HCT116 (cell line): Measurements from ENCODE around the gene ZSWIM7.
A peak's percentile ranks its signal among the peaks of the same experiment; 100 is the strongest.

ENCODE experiments used
- EGR1 ChIP-seq: IDR thresholded peaks from 2 replicates; pipeline ENCODE4 v1.6.1; 2012; ENCODE audit warnings: low read depth
- SRF ChIP-seq: IDR thresholded peaks from 2 replicates; pipeline ENCODE4 v1.6.1; 2012; ENCODE audit warnings: low read depth
- ZNF274 ChIP-seq: fragments of 200-500 bp; sonication (Bioruptor generic); IDR thresholded peaks from 2 replicates; pipeline ENCODE4 v1.6.1; 2014; ENCODE audit warnings: mild to moderate bottlenecking, low read depth, low read length, inconsistent platforms
- TF ChIP-seq, protein P1 (sequence below), 3 experiments: fragments of 200-600 bp in 1 of 3; sonication (generic) in 1 of 3; IDR thresholded peaks in 2 of 3; conservative IDR thresholded peaks in 1 of 3; 2 replicates each; pipeline ENCODE4 v1.5.1; 2012 to 2017; ENCODE audit warnings: low read depth in 2 of 3, low read length in 2 of 3, antibody characterized with exemption in 1 of 3, borderline replicate concordance in 1 of 3, control low read depth in 1 of 3, mild to moderate bottlenecking in 1 of 3, mixed read lengths in 1 of 3, mixed run types in 1 of 3, moderate library complexity in 1 of 3; ENCODE audit not compliant: insufficient read depth in 1 of 3

DNA sequence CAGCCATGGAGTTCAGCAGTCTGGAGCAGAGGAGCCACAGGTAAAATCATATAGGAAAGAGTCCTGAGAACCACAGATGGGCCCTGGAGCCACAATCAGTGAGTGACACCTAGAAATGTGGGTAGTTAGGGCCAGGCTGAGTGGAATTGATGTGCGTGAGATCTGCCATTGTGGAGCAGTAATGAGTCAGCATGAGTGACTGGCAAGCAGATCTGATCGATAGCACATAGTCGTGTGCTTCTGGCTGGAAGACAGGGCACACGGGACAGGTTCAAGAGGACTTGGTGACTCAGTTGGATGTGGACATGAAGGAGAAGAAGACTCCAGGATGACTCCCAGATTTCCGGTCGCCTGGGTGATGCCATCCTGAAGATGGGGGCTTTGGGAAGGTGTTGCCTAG is 42.3 kb downstream of the ZSWIM7 start:
- TF ChIP-seq ZNF274 (no peak), EGR1 (no peak), SRF (peak; percentile 76)
- TF ChIP-seq, protein P1, sequence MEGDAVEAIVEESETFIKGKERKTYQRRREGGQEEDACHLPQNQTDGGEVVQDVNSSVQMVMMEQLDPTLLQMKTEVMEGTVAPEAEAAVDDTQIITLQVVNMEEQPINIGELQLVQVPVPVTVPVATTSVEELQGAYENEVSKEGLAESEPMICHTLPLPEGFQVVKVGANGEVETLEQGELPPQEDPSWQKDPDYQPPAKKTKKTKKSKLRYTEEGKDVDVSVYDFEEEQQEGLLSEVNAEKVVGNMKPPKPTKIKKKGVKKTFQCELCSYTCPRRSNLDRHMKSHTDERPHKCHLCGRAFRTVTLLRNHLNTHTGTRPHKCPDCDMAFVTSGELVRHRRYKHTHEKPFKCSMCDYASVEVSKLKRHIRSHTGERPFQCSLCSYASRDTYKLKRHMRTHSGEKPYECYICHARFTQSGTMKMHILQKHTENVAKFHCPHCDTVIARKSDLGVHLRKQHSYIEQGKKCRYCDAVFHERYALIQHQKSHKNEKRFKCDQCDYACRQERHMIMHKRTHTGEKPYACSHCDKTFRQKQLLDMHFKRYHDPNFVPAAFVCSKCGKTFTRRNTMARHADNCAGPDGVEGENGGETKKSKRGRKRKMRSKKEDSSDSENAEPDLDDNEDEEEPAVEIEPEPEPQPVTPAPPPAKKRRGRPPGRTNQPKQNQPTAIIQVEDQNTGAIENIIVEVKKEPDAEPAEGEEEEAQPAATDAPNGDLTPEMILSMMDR (IDR thresholded peaks at IDR 0.05 in 2 of 3, conservative IDR thresholded peaks at IDR 0.05 in 1 of 3; ENCODE audit: borderline replicate concordance in 1 of 3, insufficient read depth in 1 of 3, low read depth in 2 of 3, low read length in 2 of 3), result no peak
